Activated CD8-positive, alpha-beta memory T cell treated with anti-CD3 and anti-CD28 coated beads for 24 hours (primary cell): ENCODE results near the gene INPP5K.

Experiments
- DNase-seq: peaks from one replicate; pipeline ENCODE4 v3.0.0-alpha.2; 2020

INPP5K gene

GRCh38 chr17:1504866-1505265 lies 11.5 kb downstream of the INPP5K start:
- no peak for DNase-seq

DNA sequence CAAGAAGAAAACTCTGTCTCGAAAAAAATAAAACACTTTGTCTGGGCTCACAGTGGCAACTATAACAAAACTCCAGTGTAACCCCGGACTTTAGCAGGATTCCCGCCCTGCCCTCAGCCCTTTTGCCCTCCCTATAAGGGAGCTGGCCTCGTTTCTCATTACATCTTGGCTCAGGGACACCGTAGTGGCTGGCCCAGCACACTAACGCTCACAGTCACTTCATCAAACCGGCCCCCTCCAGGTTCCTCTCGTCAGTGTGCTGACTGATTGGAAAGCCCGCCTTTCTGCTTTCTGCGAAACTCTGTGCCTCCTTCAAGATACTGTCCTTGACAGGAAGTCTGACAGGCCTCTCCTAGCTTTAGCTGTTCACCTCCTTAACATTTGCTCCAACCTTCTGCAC lies 12.7 kb downstream of the INPP5K start:
- DNase-seq = no peak

DNA sequence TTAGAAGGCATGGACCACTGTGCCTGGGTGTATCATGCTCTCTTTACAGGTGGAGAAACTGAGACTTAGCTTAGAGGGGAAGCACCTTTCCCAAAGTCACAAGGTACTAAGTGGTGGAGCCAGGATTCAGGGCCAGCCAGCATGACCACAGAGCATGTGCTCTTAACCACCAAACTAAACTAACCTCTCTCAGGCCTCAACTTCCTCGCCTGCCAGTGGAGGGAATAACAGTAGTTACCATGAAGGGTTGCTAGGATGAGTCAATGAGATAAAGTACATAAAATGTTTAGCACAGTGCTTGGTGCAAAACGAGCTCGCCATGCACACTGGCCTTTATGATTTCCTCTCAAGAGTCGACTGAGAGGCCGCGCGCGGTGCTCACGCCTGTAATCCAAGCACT lies 17.5 kb downstream of the INPP5K start:
- no peak for DNase-seq

DNA sequence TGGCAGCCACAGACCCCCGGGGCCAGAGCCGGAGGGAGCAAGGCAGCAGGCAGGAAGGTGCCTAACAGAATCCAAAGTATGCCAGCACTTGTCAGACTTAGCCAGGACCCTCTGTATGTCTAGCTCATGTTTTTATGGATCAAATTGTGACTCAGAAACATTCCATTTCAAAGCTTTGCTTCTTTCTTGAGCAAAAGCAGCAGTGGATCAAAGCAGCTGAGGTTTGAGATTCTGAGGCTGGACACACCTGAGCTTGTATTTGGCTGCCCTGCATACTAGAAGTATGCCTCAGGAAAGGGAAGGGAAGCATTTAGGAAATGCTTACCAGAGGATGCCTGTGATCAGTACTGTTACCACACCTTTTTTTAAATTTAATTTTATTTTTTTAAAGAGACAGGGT lies 18.2 kb downstream of the INPP5K start:
- no peak for DNase-seq

GRCh38 chr17:1497831-1498230 lies 18.6 kb downstream of the INPP5K start:
- no peak for DNase-seq

DNA sequence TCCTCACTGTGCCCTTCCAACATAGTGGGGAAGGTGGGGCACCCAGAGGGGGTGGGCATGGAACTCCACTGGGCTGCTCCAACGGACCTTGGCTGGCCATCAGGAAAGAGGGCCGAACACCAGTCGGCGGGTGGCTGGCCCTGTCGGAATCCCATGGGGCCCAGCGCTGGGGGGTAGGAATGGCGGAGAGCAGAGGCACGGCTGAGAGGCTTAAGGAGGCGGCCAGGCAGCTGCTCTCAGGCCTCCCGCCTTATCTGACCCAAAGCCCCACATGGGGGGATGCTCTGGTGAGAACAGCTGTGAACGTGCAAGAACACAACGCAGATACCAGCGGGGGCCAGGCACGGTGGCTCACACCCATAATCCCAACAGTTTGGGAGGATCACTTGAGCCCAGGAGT lies 19.5 kb downstream of the INPP5K start:
- no peak for DNase-seq

DNA sequence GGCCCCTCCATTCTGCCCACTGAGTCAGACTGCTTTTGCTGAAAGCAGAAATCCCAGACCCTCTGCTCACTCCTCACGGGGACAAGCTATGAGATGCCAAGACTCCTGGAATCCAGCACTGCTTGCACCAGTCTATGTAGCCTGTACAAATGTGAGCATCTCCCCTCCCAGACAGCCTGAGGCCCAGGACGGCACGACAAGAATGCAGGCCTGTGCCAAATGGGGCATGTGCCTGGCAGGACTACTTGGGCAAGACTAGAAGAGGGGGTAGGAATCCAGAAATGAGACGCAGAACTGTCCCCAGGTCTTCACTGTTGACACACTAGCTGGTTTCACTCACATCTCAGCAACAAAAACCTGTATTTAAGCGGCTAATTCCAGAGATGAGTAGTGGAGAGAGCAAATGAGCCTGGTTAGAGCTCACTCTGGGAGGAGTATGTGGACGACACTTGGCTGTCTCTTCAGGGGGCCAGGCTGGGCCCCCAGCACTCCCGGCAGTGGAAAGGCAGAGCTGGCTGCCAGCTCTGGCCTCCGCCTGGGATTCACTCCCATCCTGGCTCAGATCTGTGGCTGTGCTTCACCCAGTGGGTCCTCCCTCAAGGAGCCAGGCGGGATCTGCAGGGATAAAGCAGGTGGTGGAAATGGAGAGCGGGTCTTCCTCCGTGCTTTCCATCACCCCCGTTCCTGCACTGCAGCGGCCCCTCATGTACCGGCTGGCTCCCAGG lies 21.0 kb downstream of the INPP5K start:
- DNase-seq = no peak

GRCh38 chr17:1494736-1495253 lies 21.6 kb downstream of the INPP5K start:
- no peak for DNase-seq

GRCh38 chr17:1494203-1494602 lies 22.2 kb downstream of the INPP5K start:
- DNase-seq = no peak

DNA sequence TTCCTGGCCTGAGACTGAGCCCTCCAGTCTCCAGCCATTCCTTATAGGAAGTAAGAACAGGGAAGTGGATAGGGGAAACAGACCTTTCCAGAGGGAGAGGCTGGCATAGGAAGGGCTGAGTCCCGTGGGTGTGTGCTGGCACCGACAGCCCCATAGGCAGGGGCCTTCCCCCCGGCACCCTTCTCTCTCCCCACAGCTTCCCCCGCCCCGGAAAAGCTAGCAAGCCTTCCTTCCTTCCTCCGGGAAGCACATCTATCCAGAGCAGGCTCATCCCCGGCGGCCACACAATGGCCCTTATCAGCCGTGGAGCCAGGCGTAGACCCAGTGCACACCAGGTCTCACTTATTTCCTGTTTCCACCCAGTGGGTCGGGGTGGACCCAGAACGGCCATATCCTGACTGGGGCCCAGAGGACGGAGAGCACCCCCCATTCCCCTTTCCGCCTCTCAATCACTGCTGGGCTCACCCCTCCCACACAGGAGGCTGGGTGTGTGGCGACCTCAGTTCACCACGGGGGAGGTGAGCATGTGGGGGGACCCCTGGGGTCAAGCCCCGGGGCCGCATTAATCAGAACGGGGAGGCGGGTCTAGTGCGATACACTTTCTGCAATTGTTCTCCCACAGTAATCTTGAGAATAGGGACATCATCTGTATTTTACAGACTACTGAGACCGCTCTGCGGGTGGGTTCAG lies 23.0 kb downstream of the INPP5K start:
- no peak for DNase-seq

GRCh38 chr17:1492249-1493206 lies 23.9 kb downstream of the INPP5K start, which contains the start of gene MYO1C:
TSS of gene MYO1C (minus strand) at chr17:1492686. CDS start at chr17:1492487, 199 bp downstream.
- no peak for DNase-seq

GRCh38 chr17:1491443-1492248 lies 24.8 kb downstream of the INPP5K start:
- peak; percentile 75 for DNase-seq

DNA sequence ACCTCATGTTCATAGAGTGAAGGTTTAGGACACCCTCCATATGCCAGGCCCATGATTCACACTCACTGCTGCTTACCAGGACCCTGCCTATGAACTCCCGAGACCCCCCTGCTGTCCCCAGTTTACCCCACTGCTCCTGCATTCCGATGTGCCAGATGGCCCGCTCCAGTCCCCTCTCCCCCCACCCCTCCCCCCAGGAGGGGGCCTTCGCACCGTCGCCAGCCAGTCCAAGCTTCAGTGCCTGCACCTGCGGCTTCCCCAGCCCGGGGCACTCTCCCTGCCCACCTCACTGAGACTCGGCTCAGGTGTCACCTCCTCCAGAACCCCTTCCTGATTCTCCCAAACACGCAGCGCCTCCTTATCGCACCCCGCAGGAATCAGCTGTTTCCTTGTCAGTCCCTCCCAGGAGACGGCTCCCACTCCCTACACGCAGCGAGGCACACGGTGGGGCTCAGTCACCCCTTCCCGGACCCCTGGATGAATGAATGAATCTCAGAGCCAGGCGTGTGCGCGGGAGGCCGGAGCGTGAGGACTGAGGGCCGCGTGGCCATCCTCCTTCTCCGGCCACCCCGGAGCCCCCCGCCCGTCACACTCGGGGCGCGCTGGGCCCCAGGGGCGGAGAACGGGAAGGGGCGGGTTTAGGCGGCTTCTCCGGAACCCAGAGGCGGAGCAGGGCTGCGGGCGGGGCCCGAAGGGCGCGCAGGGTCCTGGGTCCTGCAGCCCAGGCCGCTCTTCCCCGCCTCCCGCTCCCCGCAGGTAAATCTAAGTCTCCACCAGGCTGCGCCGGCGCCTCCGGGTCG lies 25.6 kb downstream of the INPP5K start:
- peak; percentile 83 for DNase-seq

GRCh38 chr17:1488826-1489270 lies 27.6 kb downstream of the INPP5K start:
- no peak for DNase-seq

DNA sequence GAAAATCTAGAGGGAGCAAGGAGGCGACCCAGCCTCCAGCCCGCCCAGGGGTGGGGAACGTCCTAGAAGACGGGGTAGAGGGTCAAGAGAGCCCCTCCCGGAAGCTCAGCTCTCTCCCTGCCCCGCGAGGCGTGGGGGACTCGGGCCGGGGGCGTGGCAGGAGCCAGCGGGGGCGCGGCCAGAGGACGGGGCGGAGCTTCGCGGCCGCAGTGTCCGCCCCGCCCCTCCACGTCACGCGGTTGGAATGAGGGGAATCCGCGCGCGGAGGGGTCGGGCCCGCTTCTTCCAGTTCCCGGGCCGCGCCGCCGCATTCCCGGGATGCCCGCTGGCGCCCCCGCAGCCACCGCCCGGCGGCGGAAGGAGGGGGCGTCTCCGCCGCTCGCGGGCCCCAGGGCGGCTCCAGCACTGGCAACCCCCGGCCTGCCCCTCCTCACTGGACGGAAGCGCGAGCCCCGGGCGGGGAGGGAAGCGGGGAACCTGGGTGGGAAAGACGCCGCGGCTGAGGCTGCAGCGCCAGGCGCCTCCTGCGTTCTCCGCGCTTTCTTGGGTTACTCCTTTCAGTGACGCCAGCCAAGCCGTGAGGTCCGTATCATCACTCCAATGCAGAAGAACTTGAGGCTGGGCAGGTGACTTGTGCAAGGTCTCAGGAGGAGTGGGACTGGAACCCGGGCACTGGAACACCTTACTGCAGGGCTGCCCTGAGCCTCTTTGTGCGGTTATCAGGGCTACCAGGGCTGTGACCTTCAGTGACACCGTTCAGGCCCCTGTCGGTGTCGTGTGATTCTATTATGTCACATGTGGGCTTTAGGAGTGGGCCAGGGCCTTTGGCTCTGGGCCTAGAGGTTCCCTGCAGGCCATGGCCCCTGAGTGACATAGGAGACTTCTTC lies 28.2 kb downstream of the INPP5K start:
- DNase-seq = peak; percentile 86

DNA sequence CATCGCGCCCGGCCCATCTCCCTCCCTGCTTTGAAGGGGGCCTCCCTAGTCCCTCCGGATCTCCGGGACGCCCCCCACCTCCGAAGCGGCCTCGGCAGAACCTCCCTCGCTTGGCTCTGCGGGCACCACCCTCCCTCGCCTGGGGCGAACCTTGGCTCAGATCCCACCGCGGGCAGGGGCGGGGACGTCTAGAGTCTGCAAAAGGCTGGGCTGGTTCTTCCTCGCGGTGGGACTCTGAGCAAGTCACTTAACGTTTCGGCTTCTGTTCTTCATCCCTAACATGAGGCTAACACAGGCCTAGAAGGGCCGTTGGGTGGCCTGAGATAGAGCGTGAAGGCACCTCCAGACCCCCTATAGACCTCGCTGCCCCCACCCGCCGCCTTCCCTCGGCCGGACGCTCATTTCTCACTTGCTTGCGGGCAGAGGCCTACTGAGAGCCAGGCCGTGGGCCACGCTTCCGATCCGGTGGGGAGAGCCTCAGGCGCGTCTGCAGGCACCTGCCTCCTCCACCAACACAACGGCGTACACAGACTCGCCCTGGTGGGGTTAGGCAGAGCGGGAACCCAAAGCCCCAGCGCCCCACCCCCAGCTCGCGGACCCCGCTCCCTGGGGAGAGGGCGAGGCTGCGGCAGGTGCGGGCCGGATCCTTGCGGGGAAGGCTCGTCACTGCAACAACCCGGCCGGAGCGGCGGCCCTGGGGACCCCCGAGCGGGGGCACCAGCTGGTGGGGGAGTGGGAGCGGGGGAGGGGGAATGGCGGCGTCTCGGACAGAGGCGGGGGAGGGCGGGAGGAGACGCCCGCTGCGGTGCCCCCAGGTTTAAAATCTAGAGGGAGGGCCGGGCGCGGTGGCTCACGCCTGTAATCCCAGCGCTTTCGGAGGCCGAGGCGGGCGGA lies 29.4 kb downstream of the INPP5K start:
- peak; percentile 86 for DNase-seq

DNA sequence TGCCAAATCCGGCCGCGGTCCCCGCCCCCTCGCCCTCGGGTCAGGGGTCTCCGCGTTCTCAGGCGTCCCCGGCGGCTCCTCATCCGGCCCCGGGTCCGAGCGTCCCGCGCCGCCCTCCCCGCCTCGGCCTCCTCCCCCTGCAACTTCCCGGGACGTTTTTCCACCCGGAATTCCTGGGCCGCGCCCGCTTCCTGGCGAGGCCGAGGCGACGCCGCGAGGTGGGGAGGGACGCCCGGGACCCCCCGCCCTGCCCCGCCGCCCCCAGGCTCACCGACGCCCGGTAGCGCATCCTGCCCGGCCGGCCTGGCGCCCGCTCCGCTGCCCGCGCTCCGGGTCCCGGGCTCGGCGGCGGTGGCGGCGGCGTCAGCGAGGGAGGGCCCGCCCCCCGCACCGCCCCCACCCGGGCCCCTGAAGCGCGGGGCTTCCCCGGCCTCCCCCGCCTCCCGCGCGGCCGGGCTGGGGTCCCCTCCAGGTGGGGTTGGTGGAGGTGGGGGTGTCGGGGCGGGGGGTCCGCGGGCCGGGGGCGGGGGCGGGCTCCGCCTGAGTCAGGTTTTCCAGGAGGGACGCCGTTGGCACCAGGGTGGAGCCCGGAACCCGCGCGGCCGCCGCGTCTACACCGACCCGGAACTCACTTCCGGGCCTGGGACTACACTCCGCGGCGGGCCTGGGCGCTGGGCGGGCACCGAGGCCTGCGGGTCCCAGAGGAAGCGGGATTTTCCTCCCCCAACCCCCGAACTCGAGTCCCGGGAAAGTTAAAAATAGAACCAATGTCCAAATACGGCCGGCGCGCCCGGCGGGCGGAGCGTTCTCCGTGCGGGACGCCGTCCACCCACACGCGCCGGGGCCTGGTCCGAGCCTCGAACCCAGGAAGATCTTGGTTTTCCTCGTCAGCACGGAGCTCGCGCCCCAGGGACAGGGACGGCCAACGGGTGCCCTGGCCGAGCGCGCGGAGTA lies 30.7 kb downstream of the INPP5K start:
- peak; percentile 82 for DNase-seq
